Transverse colon (tissue), 4 donors: ENCODE data around the gene SETD4. TPM values are rescaled to one million over a fixed set of nuclear protein-coding genes. Genes with fewer than 3 reads are reported as not detected.

Experiments
- DNase-seq: peaks from one replicate; pipeline ENCODE4 v3.0.0-alpha.2; 2019
- H3K27ac ChIP-seq, 4 donors: fragments of 200-600 bp; sonication (generic); 2 replicates each; pipeline ENCODE4 v1.5.1; 2016 to 2018; ENCODE audit warnings: inconsistent platforms in 4 of 4
- H3K27me3 ChIP-seq: fragments of 200-600 bp; sonication (generic); 2 replicates; pipeline ENCODE4 v1.5.1; 2017; ENCODE audit warnings: inconsistent platforms
- H3K36me3 ChIP-seq, 4 donors: fragments of 200-600 bp; sonication (generic); 2 replicates each; pipeline ENCODE4 v1.5.1; 2017 to 2019; ENCODE audit warnings: inconsistent platforms in 4 of 4
- H3K4me1 ChIP-seq, 4 donors: fragments of 200-600 bp; sonication (generic); 2 replicates each; pipeline ENCODE4 v1.5.1; 2017 to 2020; ENCODE audit warnings: inconsistent platforms in 4 of 4
- H3K4me3 ChIP-seq, 4 donors: fragments of 200-600 bp; sonication (generic); 1 replicate in 1 of 4; 2 replicates in 3 of 4; pipeline versions ENCODE4 v1.5.1 to v1.6.1; 2017 to 2019; ENCODE audit warnings: inconsistent platforms in 4 of 4
- H3K9me3 ChIP-seq, 2 donors: fragments of 200-600 bp; sonication (generic); 2 replicates each; pipeline ENCODE4 v1.5.1; 2017 to 2019; ENCODE audit warnings: inconsistent platforms in 2 of 2
- EP300 ChIP-seq: sonication (generic); formaldehyde crosslinking; IDR thresholded peaks from one replicate; pipeline ENCODE4 v1.6.1; 2017; ENCODE audit warnings: antibody characterized with exemption, low read depth
- POLR2A ChIP-seq: fragments of 450-650 bp; IDR thresholded peaks from one replicate; pipeline ENCODE4 v1.6.1; 2016; ENCODE audit warnings: antibody characterized with exemption, mild to moderate bottlenecking, moderate library complexity
- POLR2AphosphoS5 ChIP-seq, 3 donors: sonication (generic); formaldehyde crosslinking; IDR thresholded peaks; one replicate each; pipeline ENCODE4 v1.6.1; 2016; ENCODE audit warnings: antibody characterized with exemption in 3 of 3
- WGBS, 2 donors: methylation state at CpG; one replicate each; pipeline ENCODE4 v1.1.5; 2018; ENCODE audit warnings: low coverage in 1 of 2; 5-methylcytosine and 5-hydroxymethylcytosine counted together
- in situ Hi-C, 4 donors: fragments of 200-750 bp; cut with MboI; loops; one replicate each; pipeline versions ENCODE4 v1.15.0 to v1.15.1; 2017; ENCODE audit warnings: low sequenced_read_pairs in 3 of 4, low pct_ligation_motif_present in 1 of 4, low pct_unique_long_range_greater_than_20kb in 1 of 4
- intact Hi-C: fragments of 100-400 bp; cut with DNase I; formaldehyde crosslinking; loops from one replicate; pipeline ENCODE4 v1.15.1; 2023; ENCODE audit warnings: low total_unique reads
- total RNA-seq, 4 donors: library from RNA; depleted of rRNA; stranded (reverse); fragments of >200 nt; gene quantifications; one replicate each; pipeline ENCODE4 v1.1.0, GENCODE V29; 2016
- TF ChIP-seq, protein P1 (sequence below), 5 experiments: fragments of 200-600 bp in 3 of 5; fragments of 450-650 bp in 2 of 5; sonication (generic) in 3 of 5; IDR thresholded peaks; 1 replicate in 2 of 5; 2 replicates in 3 of 5; pipeline ENCODE4 v1.5.1; 2016 to 2017; ENCODE audit warnings: antibody characterized with exemption in 5 of 5, inconsistent platforms in 3 of 5, mild to moderate bottlenecking in 2 of 5, moderate library complexity in 1 of 5

SETD4 gene
- total RNA-seq, 4 donors from 2014 or later = 5.4 to 35.9 (median 29.4) TPM

DNA sequence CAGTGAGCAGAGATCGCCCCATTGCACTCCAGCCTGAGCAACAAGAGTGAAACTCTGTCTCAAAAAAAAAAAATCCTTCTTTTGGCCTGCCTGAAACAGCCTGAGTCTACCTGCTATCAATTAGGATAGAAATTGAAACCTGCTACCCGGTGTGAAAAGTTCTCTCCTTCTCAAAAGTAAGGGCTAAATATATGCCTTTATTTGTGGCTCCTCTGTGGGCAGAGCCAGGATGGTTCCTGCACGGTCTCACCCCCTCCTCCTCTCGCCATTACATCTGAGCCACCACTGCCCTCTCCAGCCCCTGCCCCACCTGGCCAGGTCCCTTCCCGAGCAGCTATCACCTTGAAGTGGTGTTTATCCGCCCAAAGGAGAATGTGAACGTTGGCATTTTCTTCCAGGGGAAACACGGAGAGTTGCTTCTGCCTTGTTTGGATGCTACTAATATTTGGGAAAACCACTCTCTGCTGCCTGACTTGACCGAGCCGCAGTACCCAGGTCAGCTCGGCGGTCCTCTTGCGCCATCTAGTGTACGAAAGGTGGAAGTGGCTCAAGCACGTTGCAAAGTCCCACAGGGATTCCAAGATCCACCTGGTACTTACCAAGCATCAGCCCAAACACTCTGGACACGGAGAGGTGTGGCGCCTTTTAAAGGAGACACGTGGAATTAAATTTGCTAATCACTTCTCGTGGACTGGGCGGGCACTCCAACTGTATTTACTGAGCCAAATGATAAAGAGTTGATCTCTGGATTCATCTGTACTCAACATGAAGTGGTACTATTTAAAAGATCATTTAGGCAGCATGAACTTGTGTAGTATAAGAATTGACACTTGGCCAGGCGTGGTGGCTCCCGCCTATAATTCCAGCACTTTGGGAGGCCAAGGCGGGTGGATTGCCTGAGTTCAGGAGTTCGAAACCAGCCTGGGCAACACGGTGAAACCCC is 31.9 kb downstream of the SETD4 start:
- TF ChIP-seq POLR2AphosphoS5 (IDR thresholded peaks at IDR 0.05) = no peak
- TF ChIP-seq, protein P1, sequence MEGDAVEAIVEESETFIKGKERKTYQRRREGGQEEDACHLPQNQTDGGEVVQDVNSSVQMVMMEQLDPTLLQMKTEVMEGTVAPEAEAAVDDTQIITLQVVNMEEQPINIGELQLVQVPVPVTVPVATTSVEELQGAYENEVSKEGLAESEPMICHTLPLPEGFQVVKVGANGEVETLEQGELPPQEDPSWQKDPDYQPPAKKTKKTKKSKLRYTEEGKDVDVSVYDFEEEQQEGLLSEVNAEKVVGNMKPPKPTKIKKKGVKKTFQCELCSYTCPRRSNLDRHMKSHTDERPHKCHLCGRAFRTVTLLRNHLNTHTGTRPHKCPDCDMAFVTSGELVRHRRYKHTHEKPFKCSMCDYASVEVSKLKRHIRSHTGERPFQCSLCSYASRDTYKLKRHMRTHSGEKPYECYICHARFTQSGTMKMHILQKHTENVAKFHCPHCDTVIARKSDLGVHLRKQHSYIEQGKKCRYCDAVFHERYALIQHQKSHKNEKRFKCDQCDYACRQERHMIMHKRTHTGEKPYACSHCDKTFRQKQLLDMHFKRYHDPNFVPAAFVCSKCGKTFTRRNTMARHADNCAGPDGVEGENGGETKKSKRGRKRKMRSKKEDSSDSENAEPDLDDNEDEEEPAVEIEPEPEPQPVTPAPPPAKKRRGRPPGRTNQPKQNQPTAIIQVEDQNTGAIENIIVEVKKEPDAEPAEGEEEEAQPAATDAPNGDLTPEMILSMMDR (IDR thresholded peaks at IDR 0.05) = peak; percentile 82 to 96 (median 94)
- Histone ChIP-seq H3K27ac (no peak overlapping the region), H3K9me3 (no peaks in the 10 kb centered on the region), H3K36me3 (no peaks in the 10 kb centered on the region), H3K27me3 (no peaks in the 10 kb centered on the region), H3K4me3 (no peak overlapping the region), H3K4me1 (peaks cover 0 to 3% (median 0%) of the 10 kb centered on the region in 4 donors)
- peak; percentile 77 for DNase-seq
- in situ Hi-C loops (loop anchor here in 1 of 4 donors (25.0 kb wide), 1 partner anchor 1316 kb away; no protein-coding TSS in a partner anchor), intact Hi-C loops (loop anchor here (5.0 to 10.0 kb wide), 2 partner anchors 94 to 1286 kb away; no protein-coding TSS in a partner anchor)
- 5 to 19% methylated on average over 4 to 25 of the region's 25 CpGs for WGBS, 2 donors

DNA sequence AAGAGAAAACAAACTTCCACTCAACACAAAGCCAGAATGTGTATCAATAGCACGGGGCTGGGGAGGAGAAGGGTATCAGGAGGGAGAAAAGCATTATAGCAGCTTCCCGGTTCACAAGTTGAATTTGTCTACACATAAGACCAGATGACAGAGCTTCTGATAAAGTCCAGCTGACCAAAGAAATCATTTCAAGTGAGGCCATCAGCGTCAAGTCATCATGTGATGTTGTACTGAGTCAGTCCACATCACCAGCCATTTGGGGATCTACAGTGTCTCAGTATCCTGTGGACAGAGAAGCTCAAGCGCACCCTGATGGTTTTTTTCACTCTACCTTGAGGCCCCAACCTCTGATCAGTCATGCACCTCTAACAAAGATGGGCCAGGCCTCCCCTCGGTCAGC is 33.0 kb downstream of the SETD4 start:
- intact Hi-C loops (loop anchor here (5.0 to 10.0 kb wide), 2 partner anchors 93 to 1285 kb away; no protein-coding TSS in a partner anchor), in situ Hi-C loops (loop anchor here in 1 of 4 donors (25.0 kb wide), 1 partner anchor 1315 kb away; no protein-coding TSS in a partner anchor)
- H3K9me3 ChIP-seq = no peaks in the 10 kb centered on the region
- no peak overlapping the region for H3K27ac ChIP-seq
- no peak overlapping the region for H3K4me3 ChIP-seq
- H3K36me3 ChIP-seq = no peaks in the 10 kb centered on the region
- no peaks in the 10 kb centered on the region for H3K27me3 ChIP-seq
- WGBS, 2 donors = 81 to 100% methylated on average over 3 to 5 of the region's 5 CpGs
- peaks cover 0 to 6% (median 0%) of the 10 kb centered on the region in 4 donors for H3K4me1 ChIP-seq
- TF ChIP-seq EP300 (no peak), POLR2A (no peak), POLR2AphosphoS5 (IDR thresholded peaks at IDR 0.05) (no peak)
- TF ChIP-seq, protein P1 (IDR thresholded peaks at IDR 0.05) = no peak
- no peak for DNase-seq

DNA sequence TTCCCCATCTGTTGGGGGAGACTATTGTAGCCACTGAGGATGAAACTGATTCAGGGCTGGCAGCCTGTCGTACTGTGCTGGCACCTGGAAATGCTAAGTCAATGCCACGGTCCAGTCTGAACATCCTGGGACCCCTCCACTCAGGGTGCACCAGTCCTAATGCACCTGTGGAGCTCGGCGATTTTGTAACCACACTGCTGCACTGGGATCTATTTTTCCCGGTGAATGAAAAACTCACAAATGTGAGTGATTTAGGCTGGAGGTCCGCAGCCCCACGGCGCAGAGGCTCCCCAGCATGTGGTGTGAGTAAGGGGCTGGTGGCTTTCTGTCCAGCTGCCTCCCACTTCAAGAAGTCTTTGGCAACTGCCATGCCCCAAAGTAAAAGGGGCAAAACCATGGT is 35.5 kb downstream of the SETD4 start:
- Histone ChIP-seq H3K36me3 (no peaks in the 10 kb centered on the region), H3K4me1 (peaks cover 0 to 10% (median 0%) of the 10 kb centered on the region in 4 donors), H3K27ac (no peak overlapping the region), H3K27me3 (no peaks in the 10 kb centered on the region), H3K4me3 (no peak overlapping the region), H3K9me3 (no peaks in the 10 kb centered on the region)
- no peak for DNase-seq
- TF ChIP-seq POLR2AphosphoS5 (IDR thresholded peaks at IDR 0.05) (no peak), POLR2A (no peak), EP300 (no peak)
- TF ChIP-seq, protein P1 (IDR thresholded peaks at IDR 0.05) = no peak
- in situ Hi-C loops (loop anchor here in 1 of 4 donors (25.0 kb wide), 1 partner anchor 1312 kb away; no protein-coding TSS in a partner anchor), intact Hi-C loops (loop anchor here (5.0 to 10.0 kb wide), 2 partner anchors 90 to 1282 kb away; no protein-coding TSS in a partner anchor)
- 93 to 100% methylated on average over 2 to 8 of the region's 8 CpGs for WGBS, 2 donors

DNA sequence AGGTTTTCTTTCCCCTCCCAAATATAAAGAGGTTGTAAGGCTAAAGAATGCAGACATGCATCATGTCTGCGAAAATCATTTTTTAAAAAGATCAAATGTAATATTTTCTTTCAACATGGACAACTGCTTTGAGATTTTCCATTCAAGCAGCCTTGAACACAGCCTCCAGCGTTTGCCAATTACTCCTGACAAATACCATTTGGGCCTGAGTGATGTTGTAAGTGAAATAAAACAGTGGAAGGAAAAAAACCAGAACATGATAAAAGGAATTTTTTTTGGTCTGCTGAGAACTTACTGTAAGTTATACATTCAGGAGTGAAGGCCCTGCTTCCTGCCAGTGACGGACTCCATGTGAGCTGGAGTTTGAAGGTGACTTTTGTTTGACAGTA is 37.2 kb downstream of the SETD4 start:
- in situ Hi-C loops (no loop called here), intact Hi-C loops (loop anchor here (10.0 kb wide), 1 partner anchor 88 kb away; no protein-coding TSS in a partner anchor)
- Histone ChIP-seq H3K9me3 (no peaks in the 10 kb centered on the region), H3K27me3 (no peaks in the 10 kb centered on the region), H3K27ac (peak overlapping the region in 2 of 4 donors; percentile 28 to 51), H3K36me3 (no peaks in the 10 kb centered on the region), H3K4me3 (no peak overlapping the region), H3K4me1 (peaks cover 0 to 8% (median 0%) of the 10 kb centered on the region in 4 donors)
- DNase-seq = no peak
- WGBS, 2 donors = 61 to 67% methylated on average over 2 to 3 of the region's 3 CpGs
- peak in 2 of 3 donors; percentile 45 to 70 for TF ChIP-seq POLR2AphosphoS5 (IDR thresholded peaks at IDR 0.05)
- TF ChIP-seq POLR2A = no peak
- no peak for TF ChIP-seq EP300
